MCF 10A (cell line): ENCODE data around the gene NEK3. TPM values are rescaled to one million over a fixed set of nuclear protein-coding genes. Genes with fewer than 3 reads are reported as not detected.
"Not testable (repeated sequence)": the region's sequence is repeated elsewhere in the genome, so short reads cannot be mapped to it uniquely, and the experiment has no call there.

Experiments used
- Bru-seq: library from RNA; stranded (reverse); fragments of 400-500 nt; gene quantifications from one replicate; lab custom pipeline; 2021; lab: Mats Ljungman, UMichigan
- BruChase-seq, 2 experiments: library from RNA; stranded (reverse); fragments of 400-500 nt; gene quantifications; one replicate each; lab custom pipeline; 2021; lab: Mats Ljungman, UMichigan
- BruUV-seq: library from RNA; stranded (reverse); fragments of 400-500 nt; replicated peaks from 2 replicates; lab custom pipeline; 2021; lab: Mats Ljungman, UMichigan
- CTCF ChIA-PET: fragments of 300-600 bp; sonication (Branson Sonifier 250); formaldehyde crosslinking; extraction: SDS; loops from one replicate; lab custom pipeline; 2021; ENCODE audit warnings: antibody characterized with exemption, inconsistent platforms; lab: Yijun Ruan, JAX
- POLR2A ChIA-PET: fragments of 300-600, 350-650 bp; sonication (Branson Sonifier 250); formaldehyde crosslinking; extraction: SDS; loops from one replicate; lab custom pipeline; 2020; ENCODE audit warnings: antibody characterized with exemption, inconsistent platforms; lab: Yijun Ruan, JAX
- DNase-seq: peaks from one replicate; pipeline ENCODE4 v3.0.0-alpha.2; 2018; ENCODE audit not compliant: unreplicated experiment
- H3K27ac Mint-ChIP-seq: one replicate; pipeline ENCODE4 v1.8.0; 2022; ENCODE audit warnings: mild to moderate bottlenecking, low read depth, mixed read lengths; ENCODE audit not compliant: unreplicated experiment
- H3K27me3 Mint-ChIP-seq: one replicate; pipeline ENCODE4 v1.8.0; 2022; ENCODE audit warnings: mixed read lengths; ENCODE audit not compliant: insufficient read depth, unreplicated experiment
- H3K36me3 Mint-ChIP-seq: one replicate; pipeline ENCODE4 v1.8.0; 2022; ENCODE audit warnings: mild to moderate bottlenecking, moderate library complexity, mixed read lengths; ENCODE audit not compliant: insufficient read depth, unreplicated experiment
- H3K4me1 Mint-ChIP-seq: one replicate; pipeline ENCODE4 v1.8.0; 2022; ENCODE audit warnings: mixed read lengths; ENCODE audit not compliant: insufficient read depth, unreplicated experiment
- H3K4me3 Mint-ChIP-seq: one replicate; pipeline ENCODE4 v1.8.0; 2022; ENCODE audit warnings: mild to moderate bottlenecking, moderate library complexity, mixed read lengths; ENCODE audit not compliant: unreplicated experiment
- H3K9me3 Mint-ChIP-seq: one replicate; pipeline ENCODE4 v1.8.0; 2022; ENCODE audit warnings: mixed read lengths; ENCODE audit not compliant: unreplicated experiment
- intact Hi-C: fragments of 100-400 bp; cut with micrococcal nuclease; formaldehyde crosslinking; loops from 2 replicates; pipeline ENCODE4 v1.14.1; 2022
- long read RNA-seq: library from polyadenylated mRNA; stranded (forward); transcript quantifications from one replicate; pipeline ENCODE4 v2.0.0, GENCODE V29; 2022
- total RNA-seq: library from RNA; stranded (reverse); gene quantifications from 2 replicates; pipeline ENCODE4 v1.2.3, GENCODE V29; 2022
- TF ChIP-seq, protein P1 (sequence below): fragments of 200-600 bp; IDR thresholded peaks from one replicate; pipeline ENCODE4 v1.8.0; 2022; ENCODE audit warnings: antibody characterized with exemption, mild to moderate bottlenecking; ENCODE audit not compliant: unreplicated experiment

Gene NEK3, protein sequence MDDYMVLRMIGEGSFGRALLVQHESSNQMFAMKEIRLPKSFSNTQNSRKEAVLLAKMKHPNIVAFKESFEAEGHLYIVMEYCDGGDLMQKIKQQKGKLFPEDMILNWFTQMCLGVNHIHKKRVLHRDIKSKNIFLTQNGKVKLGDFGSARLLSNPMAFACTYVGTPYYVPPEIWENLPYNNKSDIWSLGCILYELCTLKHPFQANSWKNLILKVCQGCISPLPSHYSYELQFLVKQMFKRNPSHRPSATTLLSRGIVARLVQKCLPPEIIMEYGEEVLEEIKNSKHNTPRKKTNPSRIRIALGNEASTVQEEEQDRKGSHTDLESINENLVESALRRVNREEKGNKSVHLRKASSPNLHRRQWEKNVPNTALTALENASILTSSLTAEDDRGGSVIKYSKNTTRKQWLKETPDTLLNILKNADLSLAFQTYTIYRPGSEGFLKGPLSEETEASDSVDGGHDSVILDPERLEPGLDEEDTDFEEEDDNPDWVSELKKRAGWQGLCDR
- 18.1 and 23.7 TPM in 2 replicates for total RNA-seq
- percentile 70 among the genes with signal in this experiment for Bru-seq, nascent RNA
- BruChase-seq, experiment 1, labeled RNA remaining after a 6-hour chase, result percentile 67 among the genes with signal in this experiment
- BruChase-seq, experiment 2, labeled RNA remaining after a 2-hour chase, result percentile 77 among the genes with signal in this experiment
- long read RNA-seq, transcript NEK3-205 (16 exons, 2,396 nt), result major isoform, 7 of 16 reads
- long read RNA-seq, partial matches to known transcripts, result 2 of 16 reads
- long read RNA-seq, other reads (novel, unspliced or antisense), result 6 of 16 reads

DNA sequence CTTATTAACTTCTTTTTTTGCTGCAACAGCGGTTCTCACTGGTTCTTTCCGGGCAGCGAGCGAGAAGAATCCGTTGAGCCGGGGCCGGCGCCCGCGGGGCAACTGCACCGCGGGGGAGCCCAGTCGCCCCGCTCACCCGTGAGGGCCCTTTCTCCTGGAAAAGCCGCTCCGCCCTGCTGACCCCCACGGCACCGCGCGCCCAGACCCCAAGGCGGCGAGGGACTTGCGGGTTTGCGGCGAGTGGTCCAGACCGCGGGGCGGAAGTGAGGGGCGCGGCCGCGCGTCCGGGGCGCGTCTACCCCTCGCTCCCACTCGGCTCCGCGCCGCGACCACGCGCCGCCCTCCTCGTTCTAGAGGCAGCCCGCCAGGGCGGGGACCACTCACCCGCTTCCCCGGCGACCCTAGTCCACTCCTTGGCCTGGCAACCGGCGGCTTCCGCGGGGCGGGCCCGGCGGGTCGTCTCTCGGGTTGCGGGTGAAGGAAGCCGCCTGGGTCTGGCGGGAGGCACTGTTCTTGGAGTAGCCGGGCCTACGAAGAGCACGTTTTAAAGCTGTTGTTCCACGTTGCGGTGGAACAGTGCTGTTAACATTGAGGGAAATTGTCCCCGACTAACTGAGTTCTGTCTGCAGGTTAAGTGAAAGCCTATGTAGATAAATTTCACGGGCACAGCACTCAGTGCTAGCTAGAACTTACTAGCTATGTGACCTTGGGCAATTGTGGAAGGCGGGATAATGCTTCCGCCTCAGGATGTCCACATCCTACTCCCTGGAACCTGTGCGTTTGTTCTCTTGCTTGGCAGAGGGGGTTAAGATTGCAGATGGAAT is at the start of gene NEK3:
Gene NEK3, minus strand, starts transcription at position 439 of the 824 bp plus-strand sequence. CDS start 3,406 bp downstream, outside the sequence.
- CTCF ChIA-PET, result interaction anchor here (0.6 to 1.7 kb wide), 6 partner anchors 28 to 291 kb away, joined by 3 to 4 read pairs (median 3); no protein-coding TSS in a partner anchor
- Mint-ChIP-seq H3K4me3 (peak within 1 kb of the TSS; percentile 80), H3K4me1 (peaks cover 12% of the 10 kb centered on the region), H3K36me3 (peaks cover 4% of the 10 kb centered on the region), H3K27me3 (no peaks in the 10 kb centered on the region), H3K9me3 (no peaks in the 10 kb centered on the region), H3K27ac (peak within 1 kb of the TSS; percentile 63)
- intact Hi-C loops, result loop anchor here (5.0 kb wide), 1 partner anchor 33 kb away; no protein-coding TSS in a partner anchor
- no TSS peak for BruUV-seq
- TF ChIP-seq, protein P1, sequence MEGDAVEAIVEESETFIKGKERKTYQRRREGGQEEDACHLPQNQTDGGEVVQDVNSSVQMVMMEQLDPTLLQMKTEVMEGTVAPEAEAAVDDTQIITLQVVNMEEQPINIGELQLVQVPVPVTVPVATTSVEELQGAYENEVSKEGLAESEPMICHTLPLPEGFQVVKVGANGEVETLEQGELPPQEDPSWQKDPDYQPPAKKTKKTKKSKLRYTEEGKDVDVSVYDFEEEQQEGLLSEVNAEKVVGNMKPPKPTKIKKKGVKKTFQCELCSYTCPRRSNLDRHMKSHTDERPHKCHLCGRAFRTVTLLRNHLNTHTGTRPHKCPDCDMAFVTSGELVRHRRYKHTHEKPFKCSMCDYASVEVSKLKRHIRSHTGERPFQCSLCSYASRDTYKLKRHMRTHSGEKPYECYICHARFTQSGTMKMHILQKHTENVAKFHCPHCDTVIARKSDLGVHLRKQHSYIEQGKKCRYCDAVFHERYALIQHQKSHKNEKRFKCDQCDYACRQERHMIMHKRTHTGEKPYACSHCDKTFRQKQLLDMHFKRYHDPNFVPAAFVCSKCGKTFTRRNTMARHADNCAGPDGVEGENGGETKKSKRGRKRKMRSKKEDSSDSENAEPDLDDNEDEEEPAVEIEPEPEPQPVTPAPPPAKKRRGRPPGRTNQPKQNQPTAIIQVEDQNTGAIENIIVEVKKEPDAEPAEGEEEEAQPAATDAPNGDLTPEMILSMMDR, result no peak
- peak; percentile 71 for DNase-seq
- POLR2A ChIA-PET, result interaction anchor here (0.5 to 2.5 kb wide), 12 partner anchors 10 to 468 kb away, joined by 3 to 9 read pairs (median 4); partner anchors contain the start of gene ALG11

DNA sequence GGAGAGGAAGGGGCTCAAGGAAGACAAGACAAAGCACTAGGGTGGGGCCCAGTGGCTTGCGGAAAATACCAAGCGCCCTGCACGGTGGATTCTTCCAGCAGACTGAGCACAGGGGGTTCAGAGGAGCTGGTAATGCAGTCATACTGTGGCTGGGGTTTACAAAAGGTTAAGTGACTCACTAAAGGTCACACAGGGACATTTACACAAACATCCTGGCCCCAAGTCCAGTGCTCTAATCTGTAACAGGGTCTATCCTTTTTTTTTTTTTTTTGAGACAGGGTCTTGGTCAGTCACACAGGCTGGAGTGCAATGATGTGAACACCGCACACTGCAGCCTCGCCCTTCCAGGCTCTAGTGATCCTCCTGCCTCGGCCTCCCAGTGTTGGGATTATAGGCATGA is 49.0 kb upstream of the NEK3 start:
- CTCF ChIA-PET, intact Hi-C loops, POLR2A ChIA-PET, H3K27me3 Mint-ChIP-seq, H3K9me3 Mint-ChIP-seq, H3K36me3 Mint-ChIP-seq, BruUV-seq, H3K27ac Mint-ChIP-seq, DNase-seq, H3K4me3 Mint-ChIP-seq: not testable (repeated sequence)
- H3K4me1 Mint-ChIP-seq, result peaks cover 17% of the 10 kb centered on the region

DNA sequence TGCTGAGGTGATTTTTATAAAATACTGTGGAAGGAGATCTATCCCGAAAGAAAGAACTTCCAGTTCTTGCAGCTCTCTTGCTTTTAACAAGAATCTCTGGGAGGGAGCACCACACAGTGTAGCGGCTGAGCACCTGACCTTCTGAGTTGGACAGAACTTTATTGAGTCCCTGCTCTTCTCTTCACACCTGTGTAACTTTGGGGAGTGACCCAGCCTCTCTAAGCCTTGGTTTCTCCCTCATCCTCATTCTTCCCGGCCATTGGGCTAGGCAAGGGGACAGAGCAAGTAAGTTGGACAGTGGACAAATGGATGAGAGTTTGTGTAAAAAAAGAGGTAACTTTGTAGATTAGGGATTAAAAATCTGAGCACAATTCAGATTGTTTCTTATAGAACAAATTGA is 48.5 kb upstream of the NEK3 start:
- H3K27me3 Mint-ChIP-seq, H3K27ac Mint-ChIP-seq, H3K4me3 Mint-ChIP-seq, BruUV-seq, DNase-seq, H3K9me3 Mint-ChIP-seq, POLR2A ChIA-PET, intact Hi-C loops, H3K36me3 Mint-ChIP-seq, CTCF ChIA-PET: not testable (repeated sequence)
- peaks cover 17% of the 10 kb centered on the region for H3K4me1 Mint-ChIP-seq

DNA sequence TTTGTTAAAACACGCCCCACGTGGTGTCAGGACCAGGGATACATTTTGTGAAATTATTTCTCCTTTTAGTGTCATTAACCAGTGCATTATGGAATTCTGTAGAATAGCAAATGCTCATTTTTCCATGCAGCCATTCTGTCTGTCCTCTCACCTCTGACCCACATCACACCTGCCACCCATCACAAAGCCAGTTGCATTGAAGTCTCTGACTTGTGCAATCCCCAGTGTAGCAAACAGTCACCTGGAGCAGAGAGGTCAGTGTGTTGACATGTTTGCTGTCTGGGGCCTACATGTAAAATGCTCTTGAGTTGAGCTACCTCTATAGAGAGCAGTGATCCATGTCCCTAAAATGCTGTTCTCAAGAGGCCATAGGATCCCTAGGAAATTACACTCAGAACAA is 47.9 kb upstream of the NEK3 start:
- H3K4me1 Mint-ChIP-seq, result peaks cover 17% of the 10 kb centered on the region
- BruUV-seq, H3K27me3 Mint-ChIP-seq, CTCF ChIA-PET, H3K9me3 Mint-ChIP-seq, H3K27ac Mint-ChIP-seq, H3K4me3 Mint-ChIP-seq, H3K36me3 Mint-ChIP-seq, DNase-seq, intact Hi-C loops, POLR2A ChIA-PET: not testable (repeated sequence)

DNA sequence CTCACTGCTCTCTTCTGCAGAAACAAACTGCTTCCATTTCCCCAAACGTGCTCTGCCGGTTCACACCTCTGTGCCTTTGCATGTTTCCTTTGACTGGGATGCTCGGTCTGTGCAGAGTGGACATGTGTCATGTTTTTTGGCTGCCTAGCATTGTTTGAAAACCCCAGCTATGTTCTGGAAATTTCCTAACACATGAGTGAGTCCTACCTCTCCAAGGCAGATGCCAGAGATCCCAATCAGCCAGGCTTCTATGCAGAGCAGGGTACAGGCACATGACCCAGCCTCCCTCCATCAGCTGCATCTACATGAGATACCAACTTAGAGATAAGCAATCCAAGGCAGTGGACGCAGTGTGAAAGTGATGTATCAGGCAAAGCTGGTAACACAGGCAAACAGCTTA is 45.1 kb upstream of the NEK3 start:
- POLR2A ChIA-PET, result interaction anchor here (0.6 to 2.6 kb wide), 2 partner anchors 11 to 220 kb away, joined by 3 to 15 read pairs; no protein-coding TSS in a partner anchor
- BruUV-seq, H3K36me3 Mint-ChIP-seq, H3K4me3 Mint-ChIP-seq, DNase-seq, intact Hi-C loops, H3K9me3 Mint-ChIP-seq, H3K27me3 Mint-ChIP-seq: not testable (repeated sequence)
- H3K27ac Mint-ChIP-seq, result peak overlapping the region; percentile 4
- H3K4me1 Mint-ChIP-seq, result peaks cover 17% of the 10 kb centered on the region
- CTCF ChIA-PET, result interaction anchor here (0.8 to 1.9 kb wide), 5 partner anchors 35 to 389 kb away, joined by 3 to 9 read pairs (median 4); no protein-coding TSS in a partner anchor

DNA sequence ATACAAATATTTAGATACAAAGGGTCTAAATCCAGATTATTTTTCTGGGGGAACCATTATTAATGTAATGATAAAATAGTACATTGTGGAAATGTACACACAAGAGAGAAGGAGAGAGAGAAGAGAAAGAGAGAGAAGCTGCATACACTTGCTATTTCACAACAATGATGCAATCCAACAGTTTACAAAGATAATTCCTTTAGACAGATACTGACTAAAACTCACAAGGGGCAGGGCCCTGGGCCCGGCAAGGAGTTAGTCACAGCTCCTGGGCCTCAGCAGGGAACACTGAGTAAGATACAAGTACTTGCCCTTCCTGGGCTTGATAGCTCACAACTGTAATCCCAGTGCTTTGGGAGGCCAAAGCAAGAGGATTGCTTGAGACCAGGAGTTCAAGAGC is 44.5 kb upstream of the NEK3 start:
- ChIA-PET CTCF (interaction anchor here (0.8 to 1.9 kb wide), 6 partner anchors 34 to 389 kb away, joined by 3 to 9 read pairs (median 4); partner anchors contain the start of gene NEK3), POLR2A (interaction anchor here (0.6 to 2.6 kb wide), 2 partner anchors 10 to 220 kb away, joined by 3 to 15 read pairs; no protein-coding TSS in a partner anchor)

DNA sequence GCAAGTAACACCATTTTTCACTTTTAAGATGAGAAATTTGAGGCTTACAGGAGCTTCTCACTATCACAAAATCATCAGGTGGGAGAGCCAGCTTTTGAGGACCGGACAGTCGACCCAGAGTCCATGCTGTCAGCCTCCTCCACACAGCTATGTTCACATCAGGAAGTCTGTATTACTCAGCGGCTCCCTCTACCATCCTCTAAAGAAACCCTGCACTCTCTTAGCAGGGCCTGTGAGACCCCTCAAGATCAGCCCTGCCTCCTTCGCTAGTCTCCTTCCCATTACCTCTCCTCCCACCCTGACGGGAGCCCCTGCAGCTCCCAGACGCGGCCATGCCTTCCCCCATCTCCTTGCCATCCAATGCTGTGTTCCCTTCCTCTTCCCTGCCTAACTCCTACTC is 43.1 kb upstream of the NEK3 start:
- BruUV-seq, H3K27ac Mint-ChIP-seq, DNase-seq, intact Hi-C loops, H3K4me3 Mint-ChIP-seq, H3K36me3 Mint-ChIP-seq, H3K27me3 Mint-ChIP-seq, H3K9me3 Mint-ChIP-seq: not testable (repeated sequence)
- ChIA-PET CTCF (interaction anchor here (0.6 to 2.3 kb wide), 7 partner anchors 38 to 574 kb away, joined by 3 to 20 read pairs (median 3); no protein-coding TSS in a partner anchor), POLR2A (interaction anchor here (2.6 kb wide), 1 partner anchor 9 kb away, joined by 15 read pairs; no protein-coding TSS in a partner anchor)
- H3K4me1 Mint-ChIP-seq, result peaks cover 11% of the 10 kb centered on the region

More for the DNA sequence above, 44.5 kb upstream of the NEK3 start:
- H3K36me3 Mint-ChIP-seq, intact Hi-C loops, BruUV-seq, H3K27me3 Mint-ChIP-seq, H3K9me3 Mint-ChIP-seq, H3K4me3 Mint-ChIP-seq: not testable (repeated sequence)
- Mint-ChIP-seq H3K4me1 (peaks cover 17% of the 10 kb centered on the region), H3K27ac (peak overlapping the region; percentile 4)
- peak; percentile 85 for DNase-seq
